Activated CD8-positive, alpha-beta memory T cell treated with anti-CD3 and anti-CD28 coated beads, Interleukin-2, amount 50 U/mL, for 1 hour (primary cell): ENCODE measurements around the gene MTARC2.
A peak's percentile ranks its signal among the peaks of the same experiment; 100 is the strongest.

Experiments used
- DNase-seq: peaks from one replicate; pipeline ENCODE4 v3.0.0-alpha.2; 2020; ENCODE audit errors: extremely low read depth

MTARC2 gene

DNA sequence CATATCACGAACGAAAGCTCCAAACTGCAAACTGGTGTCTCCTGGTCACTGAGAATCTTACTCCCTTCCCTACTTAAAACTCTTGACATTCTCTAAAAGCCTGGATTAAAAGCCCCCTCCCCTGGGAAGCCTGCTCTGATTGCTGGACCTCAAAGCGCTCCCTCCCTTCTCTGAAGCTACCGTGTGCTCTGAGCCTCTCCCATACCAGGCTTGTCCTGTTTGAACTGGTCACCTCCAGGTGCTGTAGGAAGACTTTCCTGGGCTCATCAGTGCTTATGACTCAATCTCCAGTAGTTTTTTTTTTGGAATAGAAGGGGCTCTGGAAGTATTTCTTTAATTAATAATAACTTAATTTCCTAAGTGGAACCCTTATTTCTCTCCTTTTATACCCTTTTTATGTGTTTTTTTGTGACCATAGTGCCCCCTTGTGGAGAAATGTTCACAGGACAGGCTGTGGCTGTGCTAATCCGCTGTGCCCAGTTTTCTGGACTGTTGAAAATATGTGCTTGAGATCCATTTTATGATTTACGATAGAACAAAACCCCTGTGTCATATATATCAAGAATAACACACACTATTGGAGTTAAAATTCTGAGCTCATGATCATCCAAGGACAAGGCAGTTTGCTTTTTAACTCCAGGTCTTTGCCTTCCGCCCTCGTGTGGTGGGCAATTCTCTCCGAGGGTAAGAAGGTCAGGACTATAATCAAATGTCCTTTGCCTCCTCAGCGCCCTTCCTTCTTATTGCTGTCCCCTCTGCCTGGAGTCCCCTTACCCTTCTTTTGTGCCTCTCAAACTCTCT, 55.5 kb downstream of the MTARC2 start:
- DNase-seq, result no peak

DNA sequence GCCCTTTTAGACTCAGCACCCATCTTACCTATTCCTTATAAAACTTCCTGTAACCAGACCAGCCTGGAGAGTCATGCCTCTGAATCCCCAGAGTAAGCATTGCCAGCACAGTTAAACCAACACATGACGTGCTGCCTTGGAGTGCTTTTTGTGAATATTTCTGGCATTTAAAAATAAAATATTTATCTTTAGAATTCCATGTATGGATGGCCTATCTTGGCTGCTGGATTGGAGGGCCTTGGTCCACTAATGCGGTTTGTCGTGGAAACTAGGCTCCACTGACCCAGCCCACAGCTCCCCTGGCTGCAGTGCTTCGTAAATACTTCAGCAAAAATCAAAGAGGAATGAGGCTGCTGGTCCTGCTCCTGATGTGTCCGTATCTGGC, 56.1 kb downstream of the MTARC2 start:
- no peak for DNase-seq

DNA sequence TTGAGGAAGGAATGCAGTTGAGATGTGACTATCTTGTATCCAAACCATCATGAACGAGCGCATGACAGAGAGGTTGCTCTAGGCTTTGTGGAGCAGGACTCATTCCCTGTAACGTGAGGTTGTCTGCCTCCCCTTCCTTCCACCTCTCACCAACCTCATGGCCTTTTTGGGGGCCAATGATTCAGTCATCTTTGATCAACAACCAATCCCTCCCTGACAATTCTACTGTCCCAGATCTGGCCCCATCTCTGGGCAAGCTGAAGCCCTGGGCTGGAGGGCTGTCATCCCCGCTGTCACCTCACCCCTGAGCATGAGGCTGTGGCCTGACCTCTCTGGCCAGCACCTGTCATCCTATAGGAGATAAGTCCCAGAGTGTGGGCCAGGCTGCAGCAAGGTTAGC, 58.3 kb downstream of the MTARC2 start:
- no peak for DNase-seq

DNA sequence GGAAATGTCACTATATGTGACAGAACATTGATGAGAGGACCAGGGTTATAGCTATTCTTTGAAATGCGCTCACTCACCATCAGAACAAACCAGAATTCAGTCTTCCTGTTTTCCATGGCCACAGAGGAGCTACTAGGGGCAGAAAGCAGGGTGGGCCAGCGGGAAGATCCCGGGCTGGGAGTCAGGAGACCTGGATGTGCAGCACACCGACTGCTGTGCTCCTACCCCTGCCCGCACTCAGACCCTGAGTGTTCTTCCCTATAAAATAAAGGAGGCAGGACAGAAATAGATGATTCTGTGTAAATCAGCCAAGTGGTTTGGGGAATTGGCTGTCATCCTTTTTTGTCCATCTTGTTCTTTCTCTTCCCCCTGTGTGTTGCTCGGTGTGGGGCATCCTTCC, 59.6 kb downstream of the MTARC2 start:
- no peak for DNase-seq

DNA sequence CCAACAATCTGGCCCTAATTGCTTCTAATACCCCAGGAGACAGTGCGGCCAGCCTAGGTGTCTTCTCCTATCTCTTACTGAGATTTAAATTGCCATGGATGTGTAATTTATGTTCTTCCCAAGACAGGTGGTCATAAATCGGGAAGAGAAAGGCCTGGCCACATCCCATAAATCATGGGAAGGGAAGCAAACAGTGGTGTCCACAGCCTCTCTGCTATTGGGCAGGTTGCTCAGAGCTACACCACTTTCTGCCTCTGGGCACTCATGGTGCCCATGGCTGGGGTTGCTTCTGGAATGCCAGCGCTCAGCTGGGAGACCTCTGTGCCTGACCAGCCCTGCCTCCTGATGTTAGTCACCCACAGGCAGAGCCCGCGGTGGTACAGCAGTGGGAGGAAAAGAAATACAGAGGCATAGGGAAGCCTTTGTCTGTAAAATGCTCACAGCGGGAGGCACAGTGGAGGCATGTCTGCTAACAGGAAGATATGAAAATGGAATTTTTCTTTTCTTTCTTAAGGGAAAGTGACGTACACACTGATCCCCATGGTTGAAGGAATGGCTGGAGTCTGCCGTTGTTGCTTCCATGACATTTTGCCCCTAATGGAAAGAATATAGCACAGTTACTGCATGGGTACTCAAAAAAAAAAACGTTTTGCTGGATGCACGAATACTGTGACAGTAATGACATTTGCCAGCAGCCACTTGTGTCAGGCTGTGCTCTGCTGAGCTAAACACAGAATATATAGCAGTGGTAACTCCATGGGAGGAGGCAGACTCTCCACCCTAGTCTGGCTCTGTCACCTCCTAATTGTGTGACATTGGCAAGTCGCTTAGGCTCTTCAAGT, 60.4 kb downstream of the MTARC2 start:
- DNase-seq, result no peak

DNA sequence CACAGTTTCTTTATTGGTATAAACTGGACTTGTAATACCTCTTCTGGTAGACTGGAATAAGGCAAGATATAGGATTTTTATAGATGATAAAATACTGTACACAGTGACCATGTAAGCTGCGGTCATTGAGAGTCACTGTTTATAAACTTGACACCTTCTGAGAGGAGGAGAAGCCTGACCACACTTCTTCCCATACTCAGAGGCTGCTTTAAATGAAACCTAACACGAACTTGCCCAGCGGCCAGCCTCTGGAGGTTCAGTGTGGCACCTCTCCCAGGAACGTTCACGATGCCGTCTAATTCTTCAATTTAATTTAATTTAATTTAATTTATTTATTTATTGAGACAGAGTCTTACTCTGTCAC, 61.0 kb downstream of the MTARC2 start:
- DNase-seq, result no peak

DNA sequence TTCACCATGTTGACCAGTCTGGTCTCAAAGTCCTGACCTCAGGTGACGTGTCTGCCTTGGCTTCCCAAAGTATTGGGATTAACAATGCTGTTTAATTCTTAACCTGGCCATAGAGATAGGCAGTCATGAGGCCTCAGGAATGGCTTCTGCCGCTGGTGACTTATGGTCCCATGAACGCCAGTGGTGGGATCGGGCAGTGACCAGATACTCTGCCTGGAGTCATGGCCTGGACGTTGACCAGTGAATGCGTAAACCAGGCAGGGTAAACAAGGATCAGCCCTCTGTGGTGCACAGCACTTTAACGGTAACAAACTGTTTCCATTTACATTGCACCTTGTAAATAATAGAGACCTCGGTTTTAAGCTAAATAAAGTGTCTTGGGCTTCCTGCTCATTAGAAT, 61.6 kb downstream of the MTARC2 start:
- DNase-seq, result no peak

DNA sequence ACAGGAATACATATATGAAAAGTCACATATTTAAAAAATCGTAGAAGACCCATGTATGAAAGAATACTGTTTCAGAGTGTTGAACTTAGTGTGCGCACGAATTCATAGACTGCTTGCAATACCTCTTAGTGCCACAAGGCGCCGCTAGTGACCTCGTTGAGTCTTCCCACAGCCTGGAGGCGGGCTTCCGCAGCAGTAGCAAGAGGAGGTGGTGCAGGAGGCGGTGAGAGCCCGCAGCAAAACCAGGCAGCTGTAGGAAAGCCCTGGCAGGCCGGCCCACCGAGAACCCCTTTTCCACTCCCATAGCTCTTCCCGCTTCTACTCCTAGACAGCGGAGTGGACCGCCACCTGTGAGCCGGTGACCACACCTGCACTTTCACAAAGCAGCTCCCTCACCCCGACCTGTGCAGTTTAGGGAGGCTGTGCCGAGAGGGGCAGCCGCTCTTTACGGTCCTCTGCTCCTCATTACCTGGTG, 62.1 kb downstream of the MTARC2 start:
- DNase-seq, result peak; percentile 10

DNA sequence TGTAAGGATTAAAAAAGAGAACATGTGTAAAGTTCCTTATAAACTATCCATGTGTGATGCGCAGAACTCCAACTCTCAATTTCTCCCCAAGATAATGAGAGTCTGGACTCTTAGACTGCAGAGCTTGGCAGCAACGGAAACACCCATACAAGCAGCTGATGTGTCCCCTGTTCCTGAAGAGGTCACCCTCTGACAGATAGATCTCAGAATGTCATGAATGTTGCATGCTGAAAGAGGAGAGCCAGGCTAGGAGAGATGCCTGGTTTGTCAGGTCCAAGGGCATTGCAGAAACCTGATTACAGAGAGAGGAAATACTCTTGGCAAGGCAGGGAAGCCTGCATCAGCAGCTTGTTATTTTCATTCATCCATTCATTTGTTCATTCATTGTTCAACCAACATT, 62.8 kb downstream of the MTARC2 start:
- no peak for DNase-seq

DNA sequence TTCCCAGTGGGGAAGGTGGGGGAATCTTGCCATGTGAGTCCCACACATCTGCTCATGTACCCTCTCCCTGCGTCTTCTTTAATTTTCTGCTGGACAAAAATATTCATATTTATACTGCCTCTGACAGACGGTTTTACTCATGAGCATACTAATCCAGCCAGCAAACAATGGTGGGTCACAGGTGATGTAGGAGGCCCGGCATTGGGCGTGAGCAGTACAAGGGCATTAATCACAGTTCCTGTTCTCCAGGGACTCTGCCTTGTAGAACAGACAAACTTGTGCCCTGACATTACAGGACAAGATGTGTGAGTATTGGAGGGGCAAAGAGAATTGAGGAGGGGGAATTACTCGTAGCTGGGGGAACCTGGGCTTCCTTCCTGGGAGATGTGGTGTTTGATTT, 63.6 kb downstream of the MTARC2 start:
- no peak for DNase-seq

DNA sequence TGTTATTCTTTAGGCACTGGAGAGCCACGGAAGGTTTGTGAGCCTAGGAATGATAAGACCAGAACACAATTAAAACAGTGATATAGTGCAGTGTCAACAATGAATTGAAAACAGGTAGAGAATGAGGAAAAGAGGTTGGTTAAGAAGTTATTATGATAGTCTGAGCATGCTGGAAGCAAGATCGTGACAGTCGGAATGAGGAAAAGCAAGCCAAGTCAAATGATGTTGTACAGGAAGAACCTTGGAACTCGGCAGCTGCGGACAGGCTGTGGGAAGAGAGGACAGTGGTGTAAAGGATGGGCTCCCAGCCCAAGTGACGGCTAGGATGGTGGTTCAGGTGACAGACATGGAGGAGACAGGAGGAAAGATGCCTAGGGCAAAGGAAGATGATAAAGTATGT, 64.2 kb downstream of the MTARC2 start:
- no peak for DNase-seq

DNA sequence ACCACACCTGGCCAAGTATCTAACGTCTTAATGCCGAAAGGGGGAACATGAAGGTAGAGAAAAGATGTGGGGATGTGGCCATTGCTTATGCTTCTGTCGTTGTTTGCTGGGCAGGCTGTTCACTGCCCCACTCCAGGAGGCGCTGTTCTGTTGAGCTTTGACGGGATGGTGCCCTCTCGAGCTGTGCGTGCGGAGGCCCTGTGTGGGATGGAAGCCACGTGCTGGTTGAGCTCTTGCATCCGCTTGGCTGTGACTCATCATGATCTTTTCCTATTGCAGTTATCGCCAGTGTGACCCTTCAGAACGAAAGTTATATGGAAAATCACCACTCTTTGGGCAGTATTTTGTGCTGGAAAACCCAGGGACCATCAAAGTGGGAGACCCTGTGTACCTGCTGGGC, 64.9 kb downstream of the MTARC2 start:
- DNase-seq, result no peak

DNA sequence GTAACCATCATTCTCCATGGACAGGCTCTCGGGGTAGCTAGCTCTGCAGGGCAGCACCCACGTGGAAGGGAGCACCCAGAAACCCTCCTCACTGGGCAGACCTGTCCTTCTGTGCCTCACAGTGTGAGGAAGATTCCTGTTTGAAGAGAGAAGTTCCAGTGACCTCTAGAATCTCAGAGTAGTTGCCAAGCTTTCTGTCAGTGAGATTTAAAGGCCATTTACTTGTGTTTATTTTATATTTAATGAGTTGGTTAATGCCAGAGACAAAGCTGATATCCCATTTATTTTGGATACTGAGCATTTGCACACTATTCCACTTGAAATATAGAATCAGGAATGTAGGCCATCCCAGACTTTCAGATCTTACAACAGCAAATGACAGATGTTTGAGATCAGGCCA, 67.3 kb downstream of the MTARC2 start:
- DNase-seq, result no peak

DNA sequence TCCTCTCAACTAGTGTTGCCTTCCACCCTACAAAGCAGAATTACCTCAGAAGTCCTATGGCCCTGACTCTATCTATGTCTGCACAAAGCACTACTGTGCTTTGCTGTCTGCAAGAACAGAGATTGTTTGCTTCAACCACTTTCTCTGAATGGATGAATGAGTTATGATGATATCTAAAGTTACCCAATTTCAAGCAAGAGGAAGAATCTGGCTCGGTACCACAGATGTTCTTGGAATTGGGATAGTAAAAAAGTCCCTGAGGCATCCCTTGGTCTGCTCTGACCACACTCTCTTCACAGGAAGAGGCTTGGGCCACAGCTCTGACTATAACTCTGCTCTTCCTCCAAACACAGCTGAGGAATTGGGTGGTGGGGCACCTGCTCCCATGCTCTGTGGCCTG, 69.8 kb downstream of the MTARC2 start:
- DNase-seq, result no peak

DNA sequence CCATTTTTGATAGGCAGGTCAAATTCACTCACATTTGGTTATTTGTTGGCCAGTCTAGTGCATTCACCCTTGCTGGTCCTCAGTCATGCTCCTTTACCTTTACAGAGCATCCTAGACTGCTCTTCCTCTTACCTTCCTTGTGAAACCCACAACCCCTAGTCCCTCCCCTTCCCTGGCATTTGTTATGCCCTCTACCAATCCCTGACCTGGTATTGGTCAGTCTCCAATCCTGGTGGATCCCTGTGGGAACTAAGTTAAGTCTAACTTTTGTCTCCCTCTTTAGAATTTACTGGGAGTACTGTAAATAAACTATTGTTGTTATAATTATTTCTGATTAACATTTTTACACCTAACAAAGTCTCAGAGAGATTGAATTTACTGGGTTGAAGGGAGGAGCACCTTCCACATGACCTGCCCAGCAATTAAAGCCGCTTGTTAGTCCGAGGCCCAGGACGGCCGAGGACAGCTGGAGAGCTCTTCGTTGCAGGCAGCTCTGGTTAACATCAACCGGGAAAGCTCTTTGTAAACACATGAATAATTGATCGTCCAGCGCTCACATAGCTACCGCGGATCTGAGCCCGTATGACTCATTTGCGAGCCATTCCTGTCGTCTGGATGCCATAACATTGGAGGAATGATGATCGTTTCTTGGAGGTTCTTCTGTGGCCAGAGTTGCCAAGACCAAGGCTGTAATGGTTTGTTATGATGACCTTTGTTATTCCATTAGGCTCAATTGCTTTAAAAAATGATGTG, 70.5 kb downstream of the MTARC2 start:
- no peak for DNase-seq

DNA sequence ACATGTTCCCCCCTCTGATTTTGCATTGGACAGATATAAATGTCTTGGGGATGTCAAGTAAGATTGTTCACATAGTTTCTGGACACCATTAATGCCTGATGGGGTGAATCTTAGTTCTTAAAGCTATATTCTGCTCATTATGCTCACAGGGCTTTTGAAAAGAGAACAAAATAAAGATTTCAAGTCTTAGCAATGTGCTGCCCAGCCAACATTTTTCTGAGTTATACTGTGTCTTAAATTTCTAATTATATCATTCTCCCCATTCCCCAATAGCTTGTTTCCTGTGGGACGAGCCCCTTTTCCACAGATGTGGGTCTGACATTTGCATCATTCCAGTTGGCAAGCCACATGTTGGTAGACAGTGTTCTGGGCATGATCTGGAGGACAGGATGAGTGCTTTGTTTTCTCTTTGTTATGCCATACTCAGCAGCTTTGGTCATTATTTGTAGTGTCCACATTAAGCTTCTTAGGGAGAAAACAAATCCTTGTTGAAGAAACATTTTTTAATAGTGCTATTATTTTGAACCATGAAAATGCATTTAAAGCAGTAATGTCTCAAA, 71.4 kb downstream of the MTARC2 start:
- no peak for DNase-seq

DNA sequence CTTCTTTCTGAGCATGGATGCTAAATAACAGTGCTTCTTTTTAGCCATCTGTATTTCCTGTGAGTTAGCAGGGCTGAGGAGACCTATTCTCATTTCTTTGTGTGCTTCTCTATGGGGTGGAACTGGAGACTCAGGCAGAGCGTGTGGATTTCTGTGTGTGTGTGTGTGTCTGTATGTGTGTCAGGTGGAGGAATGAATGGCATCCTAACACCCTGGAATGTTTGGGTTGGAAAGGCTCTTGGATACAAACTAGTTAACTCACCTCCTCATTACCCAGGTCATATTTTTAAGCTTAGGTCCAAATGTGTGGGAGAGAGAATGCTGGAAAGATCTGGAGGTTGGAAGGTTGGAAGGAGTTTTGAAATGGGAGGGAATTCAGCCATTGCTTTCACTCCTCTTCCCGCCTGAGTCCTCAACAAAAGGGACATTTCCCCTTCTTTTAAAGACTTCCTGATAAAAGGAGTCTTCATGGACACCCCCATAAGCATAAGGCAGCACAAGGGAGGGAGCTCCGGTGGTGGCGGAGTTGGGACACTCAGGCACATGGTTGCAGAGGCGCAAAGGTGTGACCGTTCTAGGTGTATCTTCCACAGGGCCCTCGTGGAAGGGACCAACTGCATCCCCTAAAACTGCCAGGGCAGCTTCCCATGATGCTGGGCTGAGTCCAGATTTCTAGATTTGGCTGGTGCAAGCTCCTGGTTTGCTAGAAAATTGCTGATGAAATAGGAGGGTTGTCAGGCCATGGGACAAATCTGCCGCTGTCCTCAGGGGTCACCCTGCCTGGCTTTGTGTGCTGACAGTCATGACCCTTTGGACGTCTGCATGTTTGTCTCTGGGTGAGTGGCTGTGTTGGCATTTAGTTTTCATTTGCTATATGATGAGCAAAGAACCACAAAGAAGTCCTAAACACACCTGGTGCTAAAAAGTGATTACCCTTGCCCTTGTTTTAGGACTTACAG, 76.2 kb downstream of the MTARC2 start:
- DNase-seq, result no peak

DNA sequence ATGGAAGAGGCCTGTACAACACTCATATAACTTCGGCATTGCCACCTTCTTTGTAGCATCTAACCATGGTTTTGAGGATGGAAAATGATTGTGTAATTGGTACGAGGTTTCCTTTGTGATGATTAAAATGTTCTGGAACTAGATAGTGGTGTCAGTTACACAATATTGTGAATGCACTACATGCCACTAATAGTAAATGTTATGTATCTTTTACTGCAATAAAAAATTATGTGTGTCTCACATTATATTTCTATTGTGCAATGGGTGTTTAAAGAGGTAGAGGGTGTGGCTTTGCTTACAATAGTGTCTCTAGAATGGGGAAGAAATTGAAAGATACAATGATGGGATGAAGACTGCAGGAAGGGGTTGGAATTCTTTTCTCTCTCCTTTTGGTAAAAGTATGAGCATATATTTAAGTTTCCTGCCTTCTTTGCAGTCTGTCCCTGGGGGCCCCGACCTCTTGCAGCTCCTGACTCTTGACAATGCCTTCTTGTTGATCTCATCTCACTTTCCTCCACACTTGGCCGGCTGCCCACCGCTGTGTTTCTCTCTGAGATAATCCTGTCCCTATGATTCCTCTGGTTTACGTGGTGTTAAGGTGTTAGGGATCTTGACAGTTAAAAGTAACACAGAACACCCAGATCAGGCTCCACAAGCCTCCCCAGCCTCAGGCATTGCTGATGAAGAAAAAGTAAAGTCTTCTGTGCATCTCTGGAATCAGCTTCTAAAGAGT, 77.9 kb downstream of the MTARC2 start:
- no peak for DNase-seq

DNA sequence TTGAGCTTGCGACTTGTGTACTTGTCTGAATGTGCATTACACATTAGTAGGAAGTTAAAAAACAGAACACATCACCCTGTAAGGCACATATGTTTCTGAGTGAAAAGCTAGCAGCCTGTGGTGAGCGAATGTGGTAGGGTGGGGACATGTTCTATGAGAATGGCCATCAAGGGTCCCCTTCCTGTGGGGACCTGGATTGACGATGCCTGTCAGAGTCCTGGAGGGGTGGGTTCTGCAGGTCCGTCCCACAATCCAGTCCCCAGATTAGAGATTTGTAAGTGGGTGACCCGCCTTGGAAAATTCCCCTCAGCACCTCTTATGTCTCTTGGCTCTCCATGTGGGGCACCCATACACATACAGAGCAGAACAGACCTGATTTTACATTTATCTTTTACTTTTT, 78.6 kb downstream of the MTARC2 start:
- no peak for DNase-seq

DNA sequence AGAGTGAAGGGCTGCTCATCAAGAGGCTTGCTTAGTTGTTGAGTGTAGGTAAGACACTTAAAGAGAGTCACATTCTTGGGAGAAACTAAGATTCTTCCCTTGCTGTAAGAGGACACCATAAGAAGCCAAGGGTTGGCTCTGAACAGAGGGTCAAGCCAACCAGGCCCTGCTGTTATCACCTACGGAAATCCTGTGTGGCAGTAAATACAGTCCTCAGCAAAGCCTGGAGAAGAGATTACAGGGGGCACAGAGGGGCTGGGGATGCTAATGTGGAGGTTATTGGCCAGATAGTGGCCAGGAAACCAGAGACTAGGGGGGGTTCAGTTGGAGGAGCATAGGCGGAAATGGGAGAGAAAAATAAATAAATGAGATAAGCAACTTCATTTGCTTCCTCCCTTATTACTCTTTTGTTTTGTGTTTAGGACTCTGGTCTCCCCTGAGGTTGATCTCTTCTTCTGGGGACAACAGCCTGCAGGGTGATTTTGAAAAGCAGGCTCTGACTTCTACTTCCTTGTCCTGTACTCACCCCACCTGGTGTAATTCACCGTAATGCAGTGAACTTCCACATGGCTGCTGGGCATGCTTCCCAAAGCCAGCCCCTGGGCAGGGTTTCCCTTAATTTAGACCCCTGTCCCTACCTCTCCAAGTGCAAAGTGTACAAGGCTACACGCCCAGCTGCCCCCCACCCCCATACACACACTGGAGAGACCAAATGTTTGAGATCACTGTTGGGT, 79.5 kb downstream of the MTARC2 start:
- DNase-seq, result no peak
